ENCODE results near the gene ZBTB7C. TPM values are rescaled to one million over a fixed set of nuclear protein-coding genes. Genes with fewer than 3 reads are reported as not detected.
A peak's percentile ranks its signal among the peaks of the same experiment; 100 is the strongest.

ZBTB7C gene
- total RNA-seq, 1 donor: not detected

DNA sequence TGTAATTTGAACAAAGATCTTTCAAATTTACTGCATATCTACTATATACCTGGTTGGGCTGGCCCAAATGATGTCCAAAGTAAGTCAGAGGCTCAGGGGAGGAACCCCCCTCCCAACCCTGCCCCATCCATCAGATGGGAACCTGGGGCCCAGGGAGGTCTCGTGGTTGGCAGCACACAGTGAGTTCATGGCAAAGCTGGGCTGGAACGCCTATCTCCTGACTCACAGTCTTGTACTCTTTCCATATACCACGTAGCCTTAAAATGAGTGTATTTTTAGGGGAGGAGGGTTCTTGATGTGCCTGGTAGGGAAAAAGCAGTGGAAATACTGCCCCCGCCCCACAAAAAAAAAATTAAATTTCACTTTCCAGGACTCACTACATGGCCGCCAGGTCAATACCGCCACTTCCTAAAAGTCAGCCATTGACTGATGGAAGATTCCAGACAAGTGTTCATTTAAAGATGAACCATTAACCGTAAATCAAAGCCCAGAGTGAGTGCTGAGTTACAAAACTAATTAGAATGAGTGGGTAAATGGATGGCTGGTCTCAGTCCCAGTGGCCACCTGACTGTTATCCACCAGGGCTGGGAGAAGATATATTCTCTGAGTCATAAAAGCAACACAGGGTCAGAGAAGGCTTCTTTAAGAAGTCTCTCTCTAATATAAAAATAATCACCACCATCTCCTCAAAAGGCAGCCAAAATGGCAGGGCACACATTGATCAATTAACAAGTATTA lies 80.5 kb downstream of the ZBTB7C start:
- DNase-seq (ENCODE audit: low read depth in 2 of 3, low spot score in 2 of 3): no peak

DNA sequence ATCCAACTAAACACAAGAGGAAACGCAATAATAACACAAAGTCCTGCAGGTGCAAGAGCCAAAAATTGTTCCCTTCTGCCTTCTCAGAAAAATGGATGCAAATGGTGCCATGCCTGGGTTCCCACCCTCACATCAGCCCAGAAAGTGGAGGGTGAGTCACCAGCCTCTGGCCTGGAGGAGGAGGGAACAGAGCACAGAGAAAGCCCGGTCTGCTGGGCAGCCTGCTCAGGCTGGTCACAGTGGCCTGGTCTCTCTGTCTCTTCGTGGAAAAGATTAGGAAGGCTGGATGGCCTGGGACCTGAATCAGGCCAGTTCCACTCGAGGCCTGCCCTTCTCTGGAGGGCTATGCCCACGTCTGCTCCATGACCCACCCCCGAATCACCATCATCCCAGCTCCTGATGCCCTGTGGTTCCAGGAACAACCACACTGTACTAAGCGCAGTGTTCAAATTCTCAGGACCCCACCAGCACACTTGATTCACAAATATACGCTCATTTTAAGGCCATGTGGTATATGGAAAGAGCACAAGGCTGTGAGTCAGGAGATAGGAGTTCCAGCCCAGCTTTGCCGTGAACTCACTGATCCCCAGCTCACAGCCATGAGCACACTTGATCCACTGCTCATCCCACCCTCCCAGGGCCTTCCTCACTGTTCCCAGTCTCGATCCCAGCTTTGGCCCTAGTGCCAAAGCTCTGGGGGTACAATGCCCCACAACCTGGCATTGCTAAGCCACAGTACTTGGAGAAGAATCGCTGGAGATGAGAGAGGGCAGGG lies 82.1 kb downstream of the ZBTB7C start:
- DNase-seq (ENCODE audit: low read depth in 2 of 3, low spot score in 2 of 3): no peak

DNA sequence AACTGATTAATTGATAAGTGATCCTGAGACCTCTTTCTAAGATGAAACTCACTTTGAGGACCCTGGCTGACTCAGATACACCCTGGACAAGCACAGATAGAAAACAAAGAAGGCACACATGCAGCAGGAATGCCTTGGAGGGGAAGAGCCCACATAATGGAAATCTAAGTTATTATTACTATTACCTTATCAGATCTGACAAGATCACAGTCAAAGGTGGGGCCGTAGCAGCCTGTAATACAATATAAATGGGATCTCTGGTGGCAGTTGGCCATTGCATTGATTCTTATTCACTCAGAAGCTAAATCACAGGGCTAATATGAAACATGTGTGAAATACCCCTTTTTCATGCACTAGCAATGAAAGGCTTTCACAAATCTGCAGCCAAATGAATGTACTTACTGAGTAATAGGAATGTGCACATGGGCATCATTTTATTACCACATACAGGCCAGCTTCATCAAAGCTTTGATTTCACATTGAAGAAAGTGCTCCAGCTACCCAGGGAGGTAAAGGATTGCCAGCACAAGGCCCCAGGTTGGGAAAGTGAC lies 84.0 kb downstream of the ZBTB7C start:
- DNase-seq (ENCODE audit: low read depth in 2 of 3, low spot score in 2 of 3): no peak

DNA sequence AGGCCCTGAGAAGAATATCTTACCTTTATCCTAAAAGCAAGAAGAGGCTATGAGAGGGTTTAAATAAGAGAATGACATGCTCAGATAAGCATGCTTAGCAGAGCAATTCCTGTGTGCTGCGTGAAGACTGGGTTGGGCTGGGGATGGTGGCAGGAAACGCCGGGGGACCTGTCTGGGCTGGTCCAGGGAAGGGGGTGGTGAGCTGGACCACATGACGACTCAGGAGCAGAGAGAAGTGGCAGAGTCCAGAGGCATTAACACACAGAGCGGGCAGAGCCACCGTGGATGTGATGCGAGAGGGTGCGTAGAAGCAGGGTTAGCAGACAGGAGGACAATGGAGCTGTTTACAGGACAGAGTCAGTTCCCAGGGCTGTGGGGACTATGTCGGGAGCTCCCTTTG lies 84.5 kb downstream of the ZBTB7C start:
- DNase-seq (ENCODE audit: low read depth in 2 of 3, low spot score in 2 of 3): no peak

DNA sequence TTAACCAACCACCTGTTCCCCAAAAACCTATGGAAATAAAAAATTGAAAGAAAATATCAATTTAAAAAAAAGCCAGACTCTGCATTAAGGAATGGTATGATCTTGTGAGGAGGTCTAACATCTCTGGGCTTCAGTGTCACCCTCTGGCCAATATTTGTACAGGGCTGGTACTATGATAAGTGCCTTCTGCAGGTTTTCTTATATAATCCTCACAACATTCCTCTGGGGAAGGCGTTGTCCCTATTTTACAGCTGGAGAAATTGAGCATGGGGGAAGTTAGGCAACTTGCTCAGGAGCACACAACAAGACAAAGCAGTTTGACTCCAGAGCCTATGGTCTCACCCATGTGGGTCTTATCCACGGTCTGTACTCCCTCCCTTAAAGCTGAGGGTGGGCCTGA lies 86.0 kb downstream of the ZBTB7C start:
- no peak for DNase-seq (ENCODE audit: low read depth in 2 of 3, low spot score in 2 of 3)

DNA sequence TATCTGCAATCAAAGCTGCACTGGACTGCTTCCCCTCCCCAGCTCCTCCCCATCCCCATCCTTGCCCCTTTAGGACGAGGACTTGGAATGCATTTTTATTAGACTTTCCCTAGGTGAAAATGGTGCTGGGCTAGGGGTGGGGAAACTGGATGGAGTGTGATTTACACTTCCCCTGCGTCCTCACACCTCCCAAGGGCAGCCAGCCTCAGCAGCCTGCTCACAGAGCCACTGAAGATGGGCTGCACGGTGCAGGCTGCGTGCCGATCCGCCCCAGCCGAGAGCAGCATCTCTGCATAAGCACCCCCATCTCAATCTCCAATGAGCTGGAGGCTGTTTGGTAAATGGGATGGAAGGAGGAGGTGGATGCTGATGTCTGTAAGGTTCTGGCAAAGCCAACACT lies 87.6 kb downstream of the ZBTB7C start:
- DNase-seq (ENCODE audit: low read depth in 2 of 3, low spot score in 2 of 3): no peak

- DNase-seq (ENCODE audit: low read depth in 2 of 3, low spot score in 2 of 3): no peak
Observed at GRCh38 chr18:48321121-48321520, 88.1 kb downstream of the ZBTB7C start.

DNA sequence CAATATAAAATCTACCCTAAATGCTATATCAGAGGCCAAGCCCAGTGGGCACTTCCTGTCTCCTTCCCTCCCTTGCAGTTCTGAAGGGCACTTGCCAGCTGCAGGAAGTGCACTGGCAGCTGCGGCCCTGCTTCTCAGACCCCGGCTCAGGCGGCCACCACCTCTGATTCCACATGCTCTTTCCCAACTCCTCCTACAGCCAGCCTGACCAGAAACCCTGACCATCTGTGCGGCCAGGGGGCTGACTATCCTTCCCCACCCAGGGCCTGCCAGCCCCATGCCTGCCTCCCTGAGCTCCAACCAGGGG lies 88.6 kb downstream of the ZBTB7C start:
- DNase-seq (ENCODE audit: low read depth in 2 of 3, low spot score in 2 of 3): peak in 1 of 3 donors; percentile 20

DNA sequence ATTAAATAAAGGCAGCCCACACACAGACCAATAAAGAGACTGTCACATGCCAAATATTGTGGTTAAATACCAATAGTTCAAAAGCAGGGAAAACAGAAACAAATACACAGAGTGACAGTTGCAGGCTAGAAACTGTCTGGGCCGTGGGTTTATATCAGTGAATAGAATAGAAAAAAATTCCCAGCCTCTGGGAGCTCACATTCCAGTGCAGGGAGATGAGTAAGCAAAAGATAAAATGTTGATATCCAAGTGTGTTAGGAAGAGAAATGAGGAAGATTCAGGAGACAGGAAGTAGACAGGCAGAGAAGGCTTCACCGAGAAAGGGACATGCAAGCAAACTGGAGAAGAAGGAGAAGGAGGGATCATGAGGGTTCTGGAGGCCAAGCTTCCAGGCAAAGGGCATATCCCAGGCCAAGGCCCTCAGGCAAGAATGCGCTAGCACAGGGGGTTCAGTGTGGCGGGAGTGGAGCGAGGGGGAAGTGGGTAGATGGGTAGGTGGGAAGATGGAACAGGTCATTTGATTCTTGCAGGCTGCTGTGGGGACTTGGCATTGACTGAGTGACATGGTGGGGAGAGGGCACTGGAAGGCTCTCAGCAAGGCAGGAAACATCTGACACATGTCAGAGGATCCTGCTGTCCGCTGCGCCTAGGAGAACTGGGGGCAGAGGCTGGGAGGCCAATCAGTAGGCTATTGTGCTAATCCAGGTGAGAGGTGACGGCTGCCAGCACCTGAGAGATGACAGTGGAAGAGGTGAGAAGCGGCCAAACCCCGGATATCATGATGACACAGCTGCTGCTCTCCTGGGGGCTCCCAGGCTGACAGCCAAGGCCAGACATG lies 89.2 kb downstream of the ZBTB7C start:
- DNase-seq (ENCODE audit: low read depth in 2 of 3, low spot score in 2 of 3): no peak

DNA sequence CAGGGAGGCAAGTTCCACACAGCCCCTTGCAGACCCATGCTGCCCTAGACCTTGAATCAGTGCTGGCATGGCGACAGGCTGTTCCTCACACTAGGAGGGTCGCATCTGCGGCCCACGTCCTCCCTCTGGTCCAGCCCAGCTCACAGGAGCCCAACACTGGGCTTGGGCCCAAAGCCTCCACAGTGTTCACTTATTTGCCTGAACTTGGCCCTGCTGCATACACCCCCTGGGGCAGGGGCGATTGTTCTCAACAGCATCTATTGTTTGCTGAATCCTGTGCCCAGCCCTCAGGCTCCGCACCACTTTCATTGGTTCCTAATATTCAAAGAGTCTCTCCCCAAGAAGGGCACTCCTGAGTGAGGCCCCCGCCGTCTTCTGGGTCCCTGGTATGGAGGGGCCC lies 90.7 kb downstream of the ZBTB7C start:
- no peak for DNase-seq (ENCODE audit: low read depth in 2 of 3, low spot score in 2 of 3)

GRCh38 chr18:48317781-48318381 lies 91.3 kb downstream of the ZBTB7C start:
- DNase-seq (ENCODE audit: low read depth in 2 of 3, low spot score in 2 of 3): no peak

DNA sequence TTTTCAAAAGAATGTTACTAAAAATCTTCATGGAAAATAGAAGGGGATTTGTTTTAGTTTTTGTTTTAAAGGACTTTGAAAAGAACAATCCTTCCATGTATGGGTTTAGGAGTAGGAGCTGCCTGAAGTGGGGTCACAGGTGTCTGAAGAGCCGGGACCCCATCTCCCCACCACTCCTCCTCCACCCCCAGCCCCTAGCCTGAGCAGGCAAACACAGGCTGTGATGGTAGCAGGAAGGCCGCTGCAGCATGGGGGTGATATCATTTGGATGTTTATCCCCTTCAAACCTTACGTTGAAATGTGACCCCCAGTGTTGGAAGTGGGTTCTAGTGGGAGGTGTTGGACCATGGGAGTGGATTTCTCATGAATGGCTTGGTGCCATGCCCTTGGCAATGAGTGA lies 93.0 kb downstream of the ZBTB7C start:
- no peak for DNase-seq (ENCODE audit: low read depth in 2 of 3, low spot score in 2 of 3)

GRCh38 chr18:48314690-48315089 lies 94.5 kb downstream of the ZBTB7C start:
- no peak for DNase-seq (ENCODE audit: low read depth in 2 of 3, low spot score in 2 of 3)

GRCh38 chr18:48313792-48314191 lies 95.4 kb downstream of the ZBTB7C start:
- DNase-seq (ENCODE audit: low read depth in 2 of 3, low spot score in 2 of 3): no peak

- DNase-seq (ENCODE audit: low read depth in 2 of 3, low spot score in 2 of 3): no peak
Observed at GRCh38 chr18:48312066-48312465, 97.1 kb downstream of the ZBTB7C start.

GRCh38 chr18:48310999-48311398 lies 98.2 kb downstream of the ZBTB7C start:
- no peak for DNase-seq (ENCODE audit: low read depth in 2 of 3, low spot score in 2 of 3)

DNA sequence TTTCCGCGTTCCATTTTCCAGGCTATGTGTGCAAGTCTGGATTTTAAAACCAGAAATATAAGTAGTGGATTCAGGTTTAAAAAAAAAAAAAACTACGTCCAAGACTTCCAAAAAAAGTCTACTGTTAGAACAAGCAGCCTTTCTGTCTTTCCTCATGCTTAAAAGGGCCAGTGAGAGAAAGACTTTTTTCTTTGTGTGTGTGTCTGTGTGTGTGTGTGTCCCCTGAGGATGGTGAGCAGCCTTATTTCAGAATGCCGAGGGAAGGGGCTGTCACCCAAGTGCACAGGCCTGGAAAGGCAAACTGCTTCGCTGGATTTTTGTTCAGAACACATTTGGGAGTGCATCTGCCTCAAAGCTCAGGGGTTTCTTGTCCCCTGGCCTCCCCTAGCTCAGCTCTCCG lies 98.8 kb downstream of the ZBTB7C start:
- no peak for DNase-seq (ENCODE audit: low read depth in 2 of 3, low spot score in 2 of 3)

GRCh38 chr18:48308755-48309575 lies 100.2 kb downstream of the ZBTB7C start:
- DNase-seq (ENCODE audit: low read depth in 2 of 3, low spot score in 2 of 3): no peak

GRCh38 chr18:48308027-48308635 lies 101.1 kb downstream of the ZBTB7C start:
- DNase-seq (ENCODE audit: low read depth in 2 of 3, low spot score in 2 of 3): no peak

DNA sequence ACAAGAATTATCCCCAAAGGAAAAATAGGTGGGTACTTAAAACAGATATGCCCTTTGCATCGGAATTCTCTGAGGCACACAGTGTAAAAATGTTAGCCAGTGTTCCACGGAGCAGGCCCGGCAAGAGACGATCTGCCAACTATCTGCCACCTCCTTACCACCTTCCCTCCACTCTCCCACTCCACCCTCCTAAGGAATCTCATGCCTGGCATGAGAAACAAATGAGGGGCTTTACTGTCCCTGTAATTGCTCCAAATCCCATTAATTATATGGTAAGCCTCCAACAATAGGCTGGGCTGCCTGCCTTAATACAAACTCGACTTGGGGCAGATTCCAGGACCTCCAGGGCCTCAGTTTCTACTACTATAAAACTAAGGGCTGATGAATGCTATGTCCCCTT lies 102.3 kb downstream of the ZBTB7C start:
- no peak for DNase-seq (ENCODE audit: low read depth in 2 of 3, low spot score in 2 of 3)
